ENCODE data around the gene TTC3. TPM values are rescaled to one million over a fixed set of nuclear protein-coding genes. Genes with fewer than 3 reads are reported as not detected.

Gene TTC3
- total RNA-seq, 1 donor from 2014 or later = 286 TPM

DNA sequence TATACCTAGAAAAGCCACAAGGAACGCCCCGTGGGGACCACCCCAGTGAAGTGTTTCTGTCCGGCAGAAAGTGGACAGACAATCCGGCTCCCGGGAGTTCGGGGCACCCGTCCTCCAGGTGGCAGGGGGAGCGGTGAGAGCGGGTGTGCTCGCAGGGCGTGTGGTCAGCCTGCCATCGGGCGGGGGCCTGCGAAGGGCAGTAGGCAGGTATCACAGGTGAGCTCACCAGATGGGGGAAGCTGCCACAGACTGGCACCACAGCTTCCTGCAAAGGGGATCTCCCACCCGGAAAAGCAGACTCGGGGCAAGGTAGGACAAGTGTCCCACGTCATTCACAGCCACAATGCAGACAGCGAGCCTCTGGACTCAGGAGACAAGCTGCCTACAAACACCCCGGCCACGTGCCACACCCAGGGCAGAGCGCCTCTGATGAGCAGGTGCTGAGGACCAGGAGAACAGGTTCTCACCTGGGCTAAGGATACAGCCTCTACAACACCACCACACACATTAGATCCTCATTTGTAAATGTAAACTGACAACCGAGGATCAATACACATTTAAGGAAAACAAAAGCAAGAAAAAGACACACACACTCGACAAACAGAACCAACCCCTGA is 157.7 kb downstream of the TTC3 start:
- H3K27ac Mint-ChIP-seq = no peak overlapping the region
- no peak for DNase-seq (ENCODE audit: low spot score in 2 of 2, unreplicated experiment in 2 of 2)
- TF ChIP-seq, protein P1, sequence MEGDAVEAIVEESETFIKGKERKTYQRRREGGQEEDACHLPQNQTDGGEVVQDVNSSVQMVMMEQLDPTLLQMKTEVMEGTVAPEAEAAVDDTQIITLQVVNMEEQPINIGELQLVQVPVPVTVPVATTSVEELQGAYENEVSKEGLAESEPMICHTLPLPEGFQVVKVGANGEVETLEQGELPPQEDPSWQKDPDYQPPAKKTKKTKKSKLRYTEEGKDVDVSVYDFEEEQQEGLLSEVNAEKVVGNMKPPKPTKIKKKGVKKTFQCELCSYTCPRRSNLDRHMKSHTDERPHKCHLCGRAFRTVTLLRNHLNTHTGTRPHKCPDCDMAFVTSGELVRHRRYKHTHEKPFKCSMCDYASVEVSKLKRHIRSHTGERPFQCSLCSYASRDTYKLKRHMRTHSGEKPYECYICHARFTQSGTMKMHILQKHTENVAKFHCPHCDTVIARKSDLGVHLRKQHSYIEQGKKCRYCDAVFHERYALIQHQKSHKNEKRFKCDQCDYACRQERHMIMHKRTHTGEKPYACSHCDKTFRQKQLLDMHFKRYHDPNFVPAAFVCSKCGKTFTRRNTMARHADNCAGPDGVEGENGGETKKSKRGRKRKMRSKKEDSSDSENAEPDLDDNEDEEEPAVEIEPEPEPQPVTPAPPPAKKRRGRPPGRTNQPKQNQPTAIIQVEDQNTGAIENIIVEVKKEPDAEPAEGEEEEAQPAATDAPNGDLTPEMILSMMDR (IDR thresholded peaks at IDR 0.05; ENCODE audit: unreplicated experiment) = no peak

DNA sequence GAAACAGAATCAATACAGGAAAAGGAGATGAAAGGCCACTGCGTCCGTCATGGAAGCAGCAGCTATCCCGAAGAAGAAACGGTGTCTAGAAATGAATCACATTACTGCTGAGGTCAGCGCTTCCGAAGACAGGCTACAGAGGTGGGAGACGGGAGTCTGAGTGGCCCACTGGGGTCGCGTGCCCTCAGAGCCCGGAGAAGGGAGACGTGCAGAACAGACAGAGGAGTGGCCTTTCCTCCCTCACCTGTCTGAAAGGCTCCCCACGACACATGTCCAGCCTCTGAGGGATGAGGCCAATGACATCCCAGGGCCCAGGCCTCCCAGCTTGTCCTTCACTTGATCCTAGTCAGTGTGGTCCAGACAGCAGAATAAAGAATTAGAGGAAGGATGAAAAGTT is 158.2 kb downstream of the TTC3 start:
- Mint-ChIP-seq H3K9me3 (no peaks in the 10 kb centered on the region), H3K27me3 (ENCODE audit: low read depth) (no peaks in the 10 kb centered on the region), H3K27ac (no peak overlapping the region), H3K4me3 (no peak overlapping the region), H3K36me3 (peaks cover 49% of the 10 kb centered on the region), H3K4me1 (no peaks in the 10 kb centered on the region)
- TF ChIP-seq, protein P1 (IDR thresholded peaks at IDR 0.05; ENCODE audit: unreplicated experiment) = no peak
- no peak for DNase-seq (ENCODE audit: low spot score in 2 of 2, unreplicated experiment in 2 of 2)

More for the DNA sequence above, 157.7 kb downstream of the TTC3 start:
- Mint-ChIP-seq H3K9me3 (no peaks in the 10 kb centered on the region), H3K27me3 (ENCODE audit: low read depth) (no peaks in the 10 kb centered on the region), H3K4me1 (no peaks in the 10 kb centered on the region), H3K4me3 (no peak overlapping the region), H3K36me3 (peaks cover 49% of the 10 kb centered on the region)

- Mint-ChIP-seq H3K27ac (no peak overlapping the region), H3K36me3 (peaks cover 47% of the 10 kb centered on the region), H3K4me1 (no peaks in the 10 kb centered on the region), H3K27me3 (ENCODE audit: low read depth) (no peaks in the 10 kb centered on the region), H3K9me3 (no peaks in the 10 kb centered on the region), H3K4me3 (no peak overlapping the region)
- no peak for DNase-seq (ENCODE audit: low spot score in 2 of 2, unreplicated experiment in 2 of 2)
- TF ChIP-seq, protein P1 (IDR thresholded peaks at IDR 0.05; ENCODE audit: unreplicated experiment) = no peak
Measured at GRCh38 chr21:37231671-37232070, 158.6 kb downstream of the TTC3 start.

DNA sequence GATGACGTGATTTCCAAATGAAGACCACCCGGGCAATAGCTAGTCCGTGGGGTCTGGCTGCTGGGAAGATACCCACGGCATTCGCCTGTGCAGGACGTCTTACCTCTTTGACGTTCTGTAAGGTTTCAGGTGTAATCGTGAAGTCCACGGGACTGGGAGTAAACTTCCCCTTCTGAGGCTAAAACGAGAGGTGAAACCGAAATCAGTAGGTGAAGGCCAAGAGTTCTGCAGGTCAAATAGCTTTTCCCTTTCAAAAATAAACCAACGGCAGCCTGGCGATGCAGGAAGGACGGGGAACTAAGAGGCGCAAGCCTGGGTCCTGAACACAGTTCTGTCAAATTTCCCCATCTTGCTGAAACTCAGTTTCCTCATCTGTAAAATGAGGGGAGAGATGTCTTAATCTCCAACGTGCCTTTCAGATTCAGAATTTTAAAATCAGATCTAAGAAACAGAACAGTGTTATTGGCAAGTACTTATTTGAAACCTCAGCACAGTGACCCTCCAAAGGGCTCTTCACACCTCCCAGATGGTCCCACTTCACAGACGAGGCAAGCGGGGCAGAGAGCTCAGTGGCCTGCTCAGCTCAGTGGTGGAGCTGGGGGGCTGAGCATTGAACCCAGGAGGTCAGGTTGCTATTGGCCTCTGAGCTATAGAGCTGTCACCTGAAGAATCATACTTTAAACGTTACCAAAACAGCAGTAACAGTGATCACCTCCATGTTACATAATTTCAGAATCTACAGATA is 159.4 kb downstream of the TTC3 start:
- DNase-seq (ENCODE audit: low spot score in 2 of 2, unreplicated experiment in 2 of 2) = no peak
- Mint-ChIP-seq H3K4me3 (no peak overlapping the region), H3K36me3 (peaks cover 47% of the 10 kb centered on the region), H3K4me1 (no peaks in the 10 kb centered on the region), H3K9me3 (no peaks in the 10 kb centered on the region), H3K27ac (no peak overlapping the region), H3K27me3 (ENCODE audit: low read depth) (no peaks in the 10 kb centered on the region)
- TF ChIP-seq, protein P1 (IDR thresholded peaks at IDR 0.05; ENCODE audit: unreplicated experiment) = no peak

DNA sequence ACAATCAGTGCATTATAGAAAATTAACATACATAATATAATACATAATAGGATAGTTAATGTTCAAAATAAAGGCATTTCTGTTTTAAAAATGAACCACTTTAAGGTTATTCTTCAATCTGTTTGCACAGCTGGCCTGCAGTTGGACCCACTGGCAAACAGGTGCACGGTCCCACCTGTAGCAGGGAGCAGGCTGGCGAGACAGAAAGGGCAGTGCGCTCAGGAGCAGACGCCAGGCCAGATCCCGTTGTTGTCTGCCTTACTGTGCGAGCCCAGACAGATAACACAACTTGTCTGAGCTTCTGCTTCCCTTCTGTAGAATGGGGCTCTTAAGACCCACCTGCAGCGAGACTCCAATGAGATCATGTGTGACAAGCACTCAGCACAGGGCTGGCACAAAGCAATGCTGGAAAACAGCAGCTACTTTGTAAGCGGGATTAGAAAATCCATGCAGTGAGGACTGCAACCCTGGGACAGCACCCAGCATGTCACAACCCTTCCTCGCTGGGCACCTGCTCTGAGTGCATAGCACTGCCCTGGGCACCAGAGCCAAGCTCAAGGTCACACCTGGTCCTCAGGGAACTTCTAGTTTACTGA is 160.6 kb downstream of the TTC3 start:
- TF ChIP-seq, protein P1 (IDR thresholded peaks at IDR 0.05; ENCODE audit: unreplicated experiment) = no peak
- DNase-seq (ENCODE audit: low spot score in 2 of 2, unreplicated experiment in 2 of 2) = no peak
- no peak overlapping the region for H3K27ac Mint-ChIP-seq
- no peaks in the 10 kb centered on the region for H3K27me3 Mint-ChIP-seq (ENCODE audit: low read depth)
- H3K9me3 Mint-ChIP-seq = no peaks in the 10 kb centered on the region
- peaks cover 36% of the 10 kb centered on the region for H3K36me3 Mint-ChIP-seq
- H3K4me3 Mint-ChIP-seq = no peak overlapping the region
- no peaks in the 10 kb centered on the region for H3K4me1 Mint-ChIP-seq

Data from mesothelial cell of epicardium (in vitro differentiated cells).